ENCODE data around the gene BATF3.
"Not testable (repeated sequence)": the region's sequence is repeated elsewhere in the genome, so short reads cannot be mapped to it uniquely, and the experiment has no call there.

The BATF3 gene

DNA sequence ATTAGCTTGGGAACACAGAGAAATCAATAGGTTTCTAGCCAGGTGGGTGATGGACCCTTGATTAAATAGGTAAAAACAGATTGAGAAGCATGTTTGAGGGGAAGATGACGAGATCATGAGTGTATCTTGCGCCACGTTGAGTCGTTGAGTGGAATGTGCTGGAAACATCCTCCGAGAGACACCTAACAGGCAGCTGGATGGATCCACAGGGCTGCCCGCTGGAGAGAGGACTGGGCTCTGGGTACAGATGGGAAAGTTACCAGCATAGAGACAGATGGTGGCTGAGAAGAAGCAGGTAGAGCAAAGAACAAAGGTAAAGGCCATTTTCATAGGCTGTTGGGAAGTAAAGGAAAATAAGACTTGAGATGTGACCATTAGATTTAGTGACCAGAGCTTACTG is 15.6 kb downstream of the BATF3 start:
- no peak for DNase-seq

DNA sequence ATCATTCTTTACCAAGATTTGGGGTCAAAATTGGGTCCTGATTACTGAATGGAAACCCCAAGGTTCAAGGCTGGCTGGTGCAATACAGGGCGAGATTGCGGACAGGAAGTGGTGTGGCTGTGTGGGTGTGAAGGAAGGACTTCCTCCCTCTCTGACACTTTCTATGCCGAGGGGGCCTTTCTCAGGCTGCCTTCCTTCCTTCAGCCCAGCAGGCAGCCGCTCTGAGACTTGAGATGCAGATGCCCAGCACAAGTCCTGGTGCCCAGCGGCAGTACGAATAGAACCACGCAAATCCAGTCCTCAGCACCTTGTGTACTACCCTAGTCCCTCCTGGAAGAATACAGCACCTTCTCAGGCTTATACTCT is 16.3 kb downstream of the BATF3 start:
- no peak for DNase-seq

DNA sequence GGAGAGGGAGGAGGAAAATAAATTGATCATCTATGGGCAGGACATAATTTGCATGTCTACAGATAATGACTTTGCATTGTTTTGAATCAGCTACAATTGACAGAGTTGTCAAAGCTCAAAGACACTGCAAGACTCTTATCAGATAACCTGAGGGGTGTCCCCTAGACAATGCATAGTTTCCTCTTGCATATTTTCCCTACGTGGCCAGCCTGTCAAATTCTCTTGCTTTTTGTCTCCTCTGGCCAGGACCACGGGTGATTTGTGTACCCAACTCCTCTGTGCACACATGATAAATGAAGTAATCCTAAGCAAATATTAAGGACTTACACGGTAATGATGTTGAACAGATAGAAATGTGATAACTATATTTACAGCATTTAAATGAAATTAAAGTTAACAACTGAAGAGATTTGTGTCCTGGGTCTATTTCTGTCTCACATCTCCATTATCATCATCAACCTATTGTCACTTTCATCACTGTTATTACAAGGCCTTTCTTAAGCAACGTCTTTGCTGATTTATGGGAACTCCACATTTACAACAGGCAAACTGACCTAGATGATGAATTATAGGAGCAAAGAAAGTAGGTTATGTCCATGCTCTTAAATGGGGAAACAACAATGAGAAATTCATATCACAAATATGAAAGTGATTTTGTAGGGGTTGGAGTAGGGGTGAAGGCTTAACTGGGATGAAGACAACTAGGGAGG is 18.8 kb downstream of the BATF3 start:
- no peak for DNase-seq

DNA sequence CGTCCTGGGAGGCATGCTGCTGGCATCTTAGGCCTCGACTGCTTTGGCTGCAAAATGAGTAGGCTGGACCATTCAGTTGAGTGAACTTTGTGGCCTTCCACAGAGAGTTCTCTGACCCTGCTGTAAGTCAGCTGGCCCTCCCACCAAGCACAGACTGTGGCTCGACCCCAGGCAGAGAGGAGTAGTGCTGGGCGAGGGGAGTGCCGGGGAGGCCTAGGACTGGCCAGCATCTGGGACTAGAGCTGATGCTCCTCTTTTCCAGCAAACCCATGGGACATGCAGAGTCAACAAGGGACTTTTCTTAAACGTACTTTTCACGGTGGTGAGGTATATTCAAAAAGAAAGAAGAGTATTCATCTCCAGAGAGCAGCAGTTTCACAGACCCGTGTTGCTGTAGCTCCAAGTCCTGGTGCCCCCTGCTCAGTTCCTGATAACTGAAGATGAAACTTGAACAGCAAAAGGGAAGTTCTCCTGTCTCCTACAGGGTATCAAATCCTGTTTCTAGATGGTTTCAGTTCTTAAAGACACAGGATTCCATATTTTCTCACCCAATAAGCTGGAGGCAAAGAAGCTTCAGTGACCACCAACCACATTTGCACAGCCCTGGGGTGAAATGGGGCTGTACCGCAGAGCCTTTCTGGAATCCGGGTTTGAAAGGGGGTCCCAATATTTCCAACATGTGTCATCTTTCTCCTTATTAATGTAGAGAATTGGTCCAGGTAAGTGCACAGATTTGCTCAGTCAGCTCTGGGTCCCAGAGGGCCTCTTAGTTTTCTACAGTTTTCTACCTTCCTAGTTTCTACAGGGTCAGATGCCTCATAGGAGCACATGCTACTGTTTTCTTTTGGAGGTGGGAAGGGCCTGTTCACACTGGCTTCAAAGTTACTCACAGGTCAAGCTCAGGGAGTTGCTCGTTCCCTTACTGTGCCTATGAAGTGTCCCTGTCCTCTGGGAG is 20.9 kb downstream of the BATF3 start:
- DNase-seq: no peak

DNA sequence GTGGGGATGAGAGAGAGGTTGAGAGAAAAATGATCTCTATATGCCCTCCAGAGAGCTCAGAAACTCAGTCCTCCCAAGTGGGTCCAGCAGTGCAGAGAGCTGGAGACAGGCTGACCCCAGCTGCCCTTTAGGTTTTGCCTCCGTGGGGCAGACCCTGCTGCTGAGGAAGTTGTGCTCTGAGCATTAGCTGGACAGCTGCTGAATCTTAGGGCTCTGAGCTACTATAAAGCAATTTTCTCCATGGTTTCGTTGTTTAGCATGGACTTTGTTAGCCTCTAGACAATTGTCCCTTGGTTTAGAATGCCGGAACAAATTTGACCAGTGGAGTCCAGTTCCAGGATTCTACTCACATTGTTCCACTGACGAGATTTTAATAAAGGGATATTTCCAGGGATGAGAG is 22.1 kb downstream of the BATF3 start:
- DNase-seq: no peak

DNA sequence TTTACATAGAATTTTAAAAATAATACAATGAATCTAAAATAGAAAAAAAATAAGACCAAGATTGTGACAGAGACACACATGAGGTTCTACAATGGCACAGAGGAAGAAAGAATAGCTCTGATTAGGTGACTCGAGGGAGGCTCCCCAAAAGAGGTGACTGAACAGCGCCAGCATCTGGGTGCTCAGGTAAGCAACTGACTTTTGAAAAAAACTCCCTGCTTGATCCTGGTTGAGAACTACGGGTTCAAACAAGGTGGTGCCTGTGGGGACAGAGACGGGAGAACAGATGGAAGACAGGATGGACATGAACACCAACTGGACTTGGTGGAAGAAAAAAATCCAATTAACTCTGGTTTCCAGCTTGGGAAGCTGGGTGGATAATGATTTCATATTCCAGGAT is 22.5 kb downstream of the BATF3 start:
- DNase-seq: no peak

DNA sequence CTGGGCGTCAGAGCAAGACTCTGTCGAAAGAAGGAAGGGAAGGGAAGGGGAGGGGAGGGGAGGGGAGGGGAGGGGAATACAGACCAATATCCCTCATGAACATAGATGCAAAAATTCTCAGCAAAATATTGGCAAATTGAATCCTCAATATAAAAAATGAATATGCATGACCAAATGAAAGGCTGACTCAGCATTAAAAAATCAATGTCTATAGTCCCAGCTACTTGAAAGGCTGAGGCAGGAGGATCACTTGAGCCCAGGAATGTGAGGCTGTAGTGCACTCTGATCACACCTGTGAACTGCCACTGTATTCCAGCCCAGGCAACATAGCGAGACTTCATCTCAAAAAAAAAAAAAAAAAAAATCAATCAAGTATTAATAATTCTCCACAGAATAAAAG is 24.0 kb downstream of the BATF3 start:
- no peak for DNase-seq

DNA sequence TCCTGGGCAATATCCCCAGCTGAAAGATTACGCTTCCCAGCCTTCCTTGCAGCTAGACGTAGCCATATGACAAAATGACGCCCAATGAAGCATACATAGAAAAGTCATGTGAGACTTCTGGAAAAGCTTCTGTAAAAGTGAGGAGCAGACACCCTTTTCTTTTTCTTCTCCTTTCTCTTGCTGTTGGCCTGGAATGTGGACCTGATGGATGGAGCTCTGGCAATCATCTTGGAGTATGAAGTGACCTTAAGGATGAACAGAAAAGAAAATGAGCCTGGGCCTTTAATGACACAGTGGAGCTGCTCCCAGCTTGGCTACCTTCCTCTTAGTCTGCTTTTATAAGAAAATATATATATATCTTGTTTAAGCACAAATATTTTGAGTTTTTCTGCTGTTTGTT is 24.8 kb downstream of the BATF3 start:
- DNase-seq: no peak

DNA sequence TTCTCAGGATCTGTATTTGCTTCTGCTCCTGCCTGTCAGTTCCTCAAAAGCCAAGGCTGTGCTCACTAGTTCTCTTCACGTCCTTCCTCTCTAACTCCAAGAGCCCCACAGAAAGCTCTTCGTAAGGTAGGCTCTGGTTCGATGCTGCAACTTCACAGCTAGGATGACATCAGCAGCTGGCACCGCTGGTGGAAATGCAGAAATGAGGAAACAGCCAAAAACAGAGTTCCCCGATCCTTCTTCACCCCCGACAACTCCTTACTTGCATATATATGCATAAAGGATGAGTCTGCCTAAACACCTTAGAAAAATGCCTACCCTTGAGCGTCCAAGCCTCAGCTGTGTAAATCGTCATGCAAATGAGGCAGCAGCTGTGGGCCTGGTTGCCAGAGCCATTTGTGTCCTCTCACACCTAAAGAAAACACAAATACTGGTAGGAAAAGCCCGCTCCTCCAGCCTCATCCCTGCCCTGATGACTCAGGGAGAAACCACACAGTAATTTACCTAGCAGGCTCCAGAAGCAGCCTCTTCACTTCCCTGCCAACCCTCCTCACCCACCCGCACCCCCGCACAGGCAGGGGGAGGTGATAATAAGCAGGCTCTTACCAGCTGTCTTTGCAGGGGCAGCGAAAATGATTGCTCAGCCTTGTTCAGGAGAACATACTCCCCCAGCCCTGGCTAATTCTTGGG is 28.2 kb downstream of the BATF3 start:
- DNase-seq: no peak

DNA sequence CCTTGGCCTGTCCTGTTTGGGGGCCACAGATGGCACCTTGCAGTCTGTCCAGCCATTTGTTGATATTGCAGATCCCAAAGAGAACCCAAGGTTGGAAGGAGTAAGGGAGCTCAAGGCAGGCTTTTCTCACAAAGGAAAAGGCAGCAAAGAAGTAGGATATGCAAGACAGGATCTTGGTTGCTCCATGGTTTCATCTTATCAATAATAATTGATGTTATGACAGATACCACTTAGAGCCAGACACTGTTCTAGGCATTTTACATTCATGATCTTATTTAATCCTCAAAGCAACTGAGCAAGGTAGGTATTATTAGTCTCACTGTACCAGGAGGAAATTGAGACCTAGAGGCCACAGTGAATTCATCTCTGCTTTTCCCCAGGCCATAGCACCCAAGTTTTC is 28.8 kb downstream of the BATF3 start:
- DNase-seq: no peak

DNA sequence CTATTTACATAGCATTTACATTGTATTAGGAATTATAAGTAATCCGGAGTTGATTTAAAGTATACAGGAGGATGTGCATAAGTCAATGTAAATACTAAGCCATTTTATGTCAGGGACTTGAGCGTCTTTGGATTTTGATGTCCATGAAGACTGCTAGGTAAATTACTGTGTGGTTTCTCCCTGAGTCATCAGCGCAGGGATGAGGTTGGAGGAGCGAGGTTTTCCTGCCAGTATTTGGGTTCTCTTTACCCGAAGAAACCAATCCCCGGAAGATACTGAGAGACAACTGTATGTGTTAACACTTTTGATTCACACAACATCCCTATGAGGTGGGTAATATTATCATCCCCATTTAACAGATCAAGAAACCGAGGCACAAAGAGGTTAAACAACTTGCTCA is 29.3 kb downstream of the BATF3 start:
- DNase-seq: no peak

DNA sequence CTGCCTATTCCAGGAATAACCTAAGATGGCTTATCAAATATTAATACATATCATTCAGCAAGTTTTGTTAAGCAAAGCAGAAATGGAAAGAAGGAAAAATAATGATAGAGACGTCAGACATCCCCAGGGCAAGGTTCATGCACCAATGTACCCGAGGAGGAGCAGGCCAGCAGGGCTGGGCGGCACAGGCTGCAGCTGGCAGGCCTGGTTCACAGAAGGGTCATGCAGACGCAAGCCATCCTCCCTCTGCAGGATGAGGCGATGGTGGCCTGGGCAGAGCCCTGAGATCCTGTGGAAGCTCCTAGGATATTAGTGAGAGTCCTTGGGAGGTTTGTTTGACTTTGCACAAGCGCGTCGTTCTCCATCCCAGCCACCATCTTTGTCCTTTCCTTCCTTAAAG is 30.0 kb downstream of the BATF3 start:
- DNase-seq: no peak

DNA sequence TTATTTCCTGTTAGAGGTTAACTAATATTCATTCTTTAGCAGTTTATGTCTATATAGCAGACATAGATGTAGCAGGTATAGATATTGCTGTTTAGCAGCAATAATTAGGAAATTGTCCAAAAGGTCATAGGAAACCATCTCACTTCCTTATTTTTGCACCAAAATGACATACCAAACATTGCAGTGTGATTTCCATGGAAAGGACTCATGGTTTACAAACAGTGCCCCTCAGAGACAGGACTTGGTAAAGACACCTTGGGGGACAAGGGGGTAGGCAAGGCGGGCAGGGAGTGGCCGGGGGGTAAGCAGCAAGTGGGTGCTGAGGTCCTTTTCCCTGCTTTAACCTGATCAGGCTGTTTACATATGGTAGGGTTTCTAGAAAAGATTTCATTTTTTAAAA is 30.5 kb downstream of the BATF3 start:
- DNase-seq: no peak

DNA sequence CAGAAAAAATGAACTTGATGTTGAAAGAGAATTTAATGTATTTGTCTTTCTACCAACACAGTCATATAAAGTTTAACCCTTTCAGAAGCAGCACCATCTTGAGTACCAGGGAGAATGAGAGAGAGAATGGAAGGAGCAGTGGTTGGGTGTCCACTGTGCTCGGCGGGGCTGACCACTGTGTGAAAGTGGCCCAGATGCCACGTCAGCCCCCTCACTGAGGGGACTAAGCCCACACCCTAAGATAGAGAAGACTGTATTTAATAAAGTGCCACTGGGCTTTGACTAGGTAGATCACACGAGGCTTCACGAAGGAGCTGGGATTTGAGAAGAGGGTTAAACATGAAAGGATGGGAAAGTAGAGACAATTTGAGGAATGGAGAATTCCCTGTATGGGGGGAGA is 31.2 kb downstream of the BATF3 start:
- DNase-seq: no peak

DNA sequence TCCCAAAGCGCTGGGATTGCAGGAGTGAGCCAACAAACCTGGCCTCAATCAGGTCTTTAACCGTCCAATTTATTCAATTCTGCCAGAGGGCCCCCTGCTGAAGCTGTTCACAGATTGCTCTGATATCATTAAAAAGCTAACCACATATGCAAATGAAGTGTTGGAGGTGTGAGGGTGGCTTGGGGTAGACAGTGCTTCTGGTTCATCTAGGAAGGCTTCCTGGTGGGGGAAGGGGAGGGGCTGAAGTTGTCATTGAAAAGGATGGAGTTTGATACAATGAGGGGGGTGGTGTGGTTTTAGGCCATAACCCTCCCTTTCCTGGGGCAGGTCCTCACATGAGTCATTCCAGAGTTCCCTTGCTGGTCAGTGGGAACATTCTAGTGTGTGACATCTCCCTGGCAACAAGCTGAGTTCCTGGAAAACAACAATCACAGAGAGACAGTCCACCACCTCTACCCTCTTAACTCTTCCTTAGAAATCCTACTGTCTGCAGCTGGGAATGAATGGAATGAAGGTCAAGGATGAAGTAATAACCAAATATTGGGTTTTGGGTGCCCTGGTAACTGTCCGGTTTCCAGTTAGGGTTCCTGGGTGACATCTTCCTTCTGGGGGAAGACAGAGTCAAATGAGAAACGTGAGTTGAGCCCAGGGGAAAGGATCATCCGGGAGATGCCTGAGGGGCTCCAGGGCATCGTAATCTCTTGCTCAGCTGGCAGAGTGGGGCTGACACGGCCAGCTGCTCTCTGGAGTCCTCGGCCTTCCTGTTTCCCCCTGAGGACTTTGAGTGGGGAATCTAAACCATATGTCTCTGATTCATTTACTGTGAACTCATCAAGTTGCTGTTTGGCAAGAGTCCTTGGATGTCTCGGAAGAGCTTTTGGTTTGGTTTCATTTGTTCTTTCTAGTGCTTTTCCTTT is 32.2 kb downstream of the BATF3 start:
- peak; percentile 89 for DNase-seq

DNA sequence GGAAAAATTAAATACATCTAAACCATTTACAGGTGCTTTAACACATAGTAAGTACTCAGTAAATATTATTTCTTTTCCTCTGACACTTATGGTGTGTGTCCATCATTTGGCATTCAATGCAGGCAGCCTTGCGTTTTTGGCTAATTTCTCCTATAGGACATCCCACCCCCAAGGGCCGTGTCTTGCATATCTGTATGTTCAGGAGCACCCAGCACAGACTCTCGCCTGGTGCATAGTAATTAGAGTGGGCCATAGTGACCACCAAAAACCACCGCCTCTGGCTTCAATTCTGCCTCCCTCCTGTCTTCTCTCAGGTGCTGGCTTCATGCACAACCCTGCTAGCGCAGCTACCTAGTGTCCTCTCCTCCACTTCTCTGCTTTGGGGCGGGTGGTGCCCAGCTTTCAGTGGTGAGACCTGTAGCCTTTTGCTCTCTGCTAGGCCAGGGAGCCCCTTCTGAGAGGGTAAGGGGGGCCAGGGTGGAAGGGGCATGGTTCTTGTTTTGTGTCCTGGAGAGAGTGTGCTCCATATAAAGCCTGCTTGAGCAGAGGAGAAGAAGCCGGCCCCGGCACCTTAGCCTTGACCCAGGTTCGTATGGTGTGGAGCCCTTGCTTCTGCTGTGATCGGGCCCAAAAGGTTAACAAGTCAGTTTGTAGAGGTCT is 33.4 kb downstream of the BATF3 start:
- DNase-seq: no peak

DNA sequence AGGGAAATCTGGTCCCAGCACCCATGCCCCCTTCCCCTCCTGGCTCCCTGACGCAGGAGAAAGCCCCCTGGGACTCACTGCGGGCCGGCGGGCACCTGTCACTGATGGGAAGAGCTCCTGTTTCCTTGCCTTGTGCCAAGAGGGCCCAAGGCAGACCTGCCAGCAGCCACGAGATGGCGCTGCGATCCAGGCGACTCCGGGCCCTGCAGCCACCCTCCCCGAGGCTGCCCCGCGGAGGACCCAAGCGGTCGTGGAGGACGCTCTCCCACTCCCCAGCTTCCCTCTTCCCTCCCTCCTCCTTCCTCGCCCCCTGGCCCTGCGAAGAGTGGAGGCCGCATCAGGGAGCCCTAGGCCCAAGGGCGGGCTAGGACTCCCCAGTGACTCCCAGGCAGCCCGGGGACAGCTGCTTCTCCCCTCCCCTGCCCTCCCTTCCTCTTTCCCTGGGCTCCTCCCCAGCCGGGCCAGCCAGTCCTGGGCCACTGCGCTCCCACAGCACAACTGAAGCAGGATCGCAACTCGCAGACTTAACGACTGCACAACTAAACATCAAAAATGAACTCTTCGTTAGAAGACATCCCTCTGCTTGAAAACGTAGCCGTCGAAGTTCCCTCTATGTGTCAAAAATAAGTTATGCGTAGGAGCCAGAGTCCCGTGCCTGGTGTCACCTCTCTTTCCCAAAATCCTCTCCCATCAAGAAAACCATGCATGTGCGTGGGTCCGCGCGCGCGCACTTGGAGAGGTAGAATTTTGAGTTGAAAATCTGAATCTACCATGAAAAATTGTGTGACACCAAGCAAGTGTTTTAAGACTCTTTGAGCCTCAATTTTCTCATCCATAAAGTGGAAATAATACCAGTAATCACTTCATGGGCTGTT is 34.2 kb downstream of the BATF3 start:
- peak; percentile 68 for DNase-seq

DNA sequence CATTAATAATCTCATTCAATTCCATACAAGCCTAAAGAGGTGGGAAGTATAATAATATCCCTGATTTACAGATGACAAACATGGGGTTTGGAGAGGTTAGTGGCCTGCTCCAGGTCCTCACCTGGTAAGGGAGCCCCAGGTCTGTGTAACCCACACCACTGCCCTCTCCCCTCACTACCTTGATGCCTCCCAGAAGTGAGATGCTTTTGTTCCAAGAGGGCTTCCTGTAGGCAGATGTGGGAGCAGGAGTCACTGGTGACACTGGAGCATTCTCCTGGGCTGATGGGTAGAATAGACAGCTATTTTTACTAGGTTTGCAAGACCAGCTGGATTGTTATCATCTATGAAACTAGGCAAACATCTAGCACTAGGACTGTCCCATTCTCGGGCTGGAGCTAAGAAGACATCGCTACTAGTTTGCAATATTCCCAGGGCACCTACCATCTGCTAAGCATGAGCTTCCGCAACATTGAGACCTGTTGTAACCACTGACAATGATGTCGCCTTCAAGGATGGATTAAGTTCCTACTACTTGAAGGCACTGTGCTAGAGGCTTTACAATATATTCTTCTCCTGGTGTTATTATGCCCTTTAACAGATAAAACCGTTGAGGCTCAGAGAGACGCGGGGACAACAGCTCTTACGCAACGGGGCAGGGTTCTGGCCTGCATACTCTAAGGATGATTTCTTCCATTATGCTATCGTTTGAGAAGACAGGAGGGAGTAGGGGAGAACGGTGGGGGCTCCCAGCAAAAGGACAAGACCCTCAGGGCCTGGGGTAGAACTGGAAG is 35.0 kb downstream of the BATF3 start:
- no peak for DNase-seq

DNA sequence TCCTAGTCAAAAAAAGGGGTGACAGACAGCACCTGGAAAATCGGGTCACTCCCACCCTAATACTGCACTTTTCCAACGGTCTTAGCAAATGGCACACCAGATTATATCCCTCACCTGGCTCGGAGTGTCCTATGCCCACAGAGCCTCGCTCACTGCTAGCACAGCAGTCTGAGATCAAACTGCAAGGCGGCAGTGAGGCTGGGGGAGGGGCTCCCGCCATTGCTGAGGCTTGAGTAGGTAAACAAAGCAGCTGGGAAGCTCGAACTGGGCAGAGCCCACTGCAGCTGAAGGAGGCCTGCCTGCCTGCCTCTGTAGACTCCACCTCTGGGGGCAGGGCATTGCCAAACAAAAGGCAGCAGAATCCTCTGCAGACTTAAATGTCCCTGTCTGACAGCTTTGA is 41.4 kb downstream of the BATF3 start:
- DNase-seq: not testable (repeated sequence)

DNA sequence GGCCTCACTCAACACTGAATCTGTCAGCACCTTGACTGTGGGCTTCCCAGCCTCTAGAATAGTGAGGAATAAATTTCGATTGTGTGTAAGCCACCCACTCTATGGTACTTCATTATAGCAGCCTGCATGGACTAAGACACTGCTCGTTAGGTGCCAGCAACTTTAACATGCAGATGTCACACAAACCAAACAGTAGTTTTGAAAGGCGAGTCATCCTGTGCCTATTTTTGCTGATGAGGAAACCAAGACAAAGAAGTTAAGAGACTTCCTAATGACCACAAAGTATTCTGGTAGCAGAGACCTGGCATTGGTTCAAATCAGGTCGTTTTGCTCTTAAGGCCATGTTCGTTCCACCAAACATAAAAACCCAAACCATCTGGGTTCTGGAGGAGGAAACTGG is 42.9 kb downstream of the BATF3 start:
- DNase-seq: no peak
